H1 (cell line): ENCODE data around the gene ABCC11. TPM values are rescaled to one million over a fixed set of nuclear protein-coding genes. Genes with fewer than 3 reads are reported as not detected.

Experiments used
- CTCF ChIA-PET: fragments of 300-600 bp; sonication (Branson Sonifier 250); formaldehyde crosslinking; loops from one replicate; lab custom pipeline; 2021; ENCODE audit not compliant: partially characterized antibody; lab: Charles Lee
- POLR2A ChIA-PET: fragments of 300-600 bp; sonication (Branson Sonifier 250); formaldehyde crosslinking; loops from one replicate; lab custom pipeline; 2021; ENCODE audit warnings: inconsistent platforms; ENCODE audit not compliant: partially characterized antibody; lab: Charles Lee
- DNase-seq, 2 experiments: peaks; one replicate each; pipeline versions ENCODE4 v3.0.0 to v3.0.0-alpha.2; 2010 to 2022; ENCODE audit warnings: low spot score in 2 of 2, low read depth in 1 of 2, mixed read lengths in 1 of 2
- FAIRE-seq: peaks from 2 replicates; lab custom pipeline; 2011; peaks lifted over from hg19 to GRCh38; lab: Jason Lieb, UNC
- H2AFZ ChIP-seq: 2 replicates; pipeline ENCODE4 v1.8.1; 2012; ENCODE audit warnings: low read length, inconsistent platforms
- H2AK5ac ChIP-seq: 2 replicates; pipeline ENCODE4 v1.6.1; 2013; ENCODE audit warnings: low read depth, low read length
- H2BK120ac ChIP-seq: replicated peaks from 2 replicates; pipeline ENCODE3; 2013; ENCODE audit warnings: low read depth, low read length, inconsistent platforms
- H2BK12ac ChIP-seq: 2 replicates; pipeline ENCODE4 v1.6.1; 2013; ENCODE audit warnings: low read depth, low read length
- H2BK15ac ChIP-seq: 2 replicates; pipeline ENCODE4 v1.6.1; 2013; ENCODE audit warnings: low read length
- H2BK20ac ChIP-seq: 2 replicates; pipeline ENCODE4 v1.6.1; 2013; ENCODE audit warnings: low read length
- H2BK5ac ChIP-seq: 2 replicates; pipeline ENCODE4 v1.6.1; 2013; ENCODE audit warnings: low read depth, low read length
- H3K14ac ChIP-seq: 2 replicates; pipeline ENCODE4 v1.6.1; 2013; ENCODE audit warnings: inconsistent platforms; ENCODE audit not compliant: insufficient read length
- H3K18ac ChIP-seq: 2 replicates; pipeline ENCODE4 v1.6.1; 2013; ENCODE audit warnings: low read length; ENCODE audit errors: extremely low read depth
- H3K23ac ChIP-seq: 2 replicates; pipeline ENCODE4 v1.6.1; 2013; ENCODE audit warnings: inconsistent platforms; ENCODE audit not compliant: insufficient read length
- H3K23me2 ChIP-seq: 2 replicates; pipeline ENCODE4 v1.6.1; 2013; ENCODE audit warnings: low read depth, low read length
- H3K27ac ChIP-seq: 2 replicates; pipeline ENCODE4 v1.6.1; 2011; ENCODE audit warnings: low read depth, low read length, inconsistent platforms
- H3K27me3 ChIP-seq, 4 experiments: replicated peaks in 1 of 4; 1 replicate in 1 of 4; 2 replicates in 3 of 4; pipeline versions ENCODE4 v1.6.1 to v1.8.1; 2011 to 2013; ENCODE audit warnings: low read length in 3 of 4, mild to moderate bottlenecking in 3 of 4, inconsistent platforms in 2 of 4, mixed read lengths in 2 of 4, moderate library complexity in 1 of 4; ENCODE audit not compliant: control insufficient read depth in 3 of 4, insufficient read depth in 3 of 4; ENCODE audit errors: extremely low read depth in 1 of 4
- H3K36me3 ChIP-seq, 4 experiments: 2 replicates each; pipeline versions ENCODE4 v1.6.1 to v1.8.1; 2011 to 2013; ENCODE audit warnings: mild to moderate bottlenecking in 4 of 4, low read length in 3 of 4, moderate library complexity in 2 of 4, control low read depth in 1 of 4, inconsistent platforms in 1 of 4; ENCODE audit not compliant: insufficient read depth in 4 of 4, control insufficient read depth in 2 of 4
- H3K4ac ChIP-seq: replicated peaks from 2 replicates; pipeline ENCODE3; 2013; ENCODE audit warnings: low read length, low read depth, mixed read lengths, inconsistent platforms; ENCODE audit not compliant: insufficient read length
- H3K4me1 ChIP-seq, 4 experiments: replicated peaks in 1 of 4; 1 replicate in 1 of 4; 2 replicates in 3 of 4; pipeline versions ENCODE4 v1.6.1 to v1.8.1; 2011 to 2013; ENCODE audit warnings: low read length in 3 of 4, inconsistent platforms in 2 of 4, mixed read lengths in 1 of 4; ENCODE audit not compliant: insufficient read depth in 4 of 4, control insufficient read depth in 3 of 4
- H3K4me2 ChIP-seq, 2 experiments: 2 replicates each; pipeline versions ENCODE4 v1.6.1 to v1.8.1; 2011 to 2013; ENCODE audit warnings: low read depth in 2 of 2, low read length in 2 of 2, control low read depth in 1 of 2, inconsistent platforms in 1 of 2, mild to moderate bottlenecking in 1 of 2; ENCODE audit not compliant: insufficient read depth in 1 of 2
- H3K4me3 ChIP-seq, 4 experiments: fragments of 200-600, 300-600 bp in 1 of 4; sonication (generic), shearing (Covaris generic), sonication (Bioruptor Twin) in 1 of 4; 2 replicates each; pipeline versions ENCODE4 v1.5.1 to v1.8.1; 2011 to 2016; ENCODE audit warnings: low read length in 4 of 4, low read depth in 3 of 4, control low read depth in 2 of 4, inconsistent platforms in 2 of 4, mild to moderate bottlenecking in 2 of 4, mixed read lengths in 1 of 4, moderate library complexity in 1 of 4; ENCODE audit not compliant: insufficient read depth in 2 of 4; ENCODE audit errors: extremely low read depth in 1 of 4
- H3K56ac ChIP-seq: replicated peaks from 2 replicates; pipeline ENCODE3; 2013; ENCODE audit warnings: low read depth, mild to moderate bottlenecking, mixed read lengths, low read length, inconsistent platforms; ENCODE audit not compliant: insufficient read length
- H3K79me1 ChIP-seq: 2 replicates; pipeline ENCODE4 v1.6.1; 2013; ENCODE audit warnings: low read depth, low read length, control low read depth
- H3K79me2 ChIP-seq, 2 experiments: 2 replicates each; pipeline versions ENCODE4 v1.6.1 to v1.8.1; 2012 to 2013; ENCODE audit warnings: low read length in 2 of 2, mild to moderate bottlenecking in 2 of 2, inconsistent platforms in 1 of 2; ENCODE audit not compliant: insufficient read depth in 2 of 2, control insufficient read depth in 1 of 2
- H3K9ac ChIP-seq, 4 experiments: replicated peaks in 1 of 4; 1 replicate in 1 of 4; 2 replicates in 3 of 4; pipeline versions ENCODE4 v1.6.1 to v1.8.1; 2011 to 2013; ENCODE audit warnings: low read depth in 3 of 4, low read length in 3 of 4, control low read depth in 2 of 4, mild to moderate bottlenecking in 2 of 4, moderate library complexity in 2 of 4, inconsistent platforms in 1 of 4; ENCODE audit errors: extremely low read depth in 1 of 4
- H3K9me3 ChIP-seq, 2 experiments: 2 replicates each; pipeline versions ENCODE4 v1.6.1 to v1.8.1; 2012 to 2013; ENCODE audit warnings: mild to moderate bottlenecking in 2 of 2, moderate library complexity in 2 of 2, control low read depth in 1 of 2, inconsistent platforms in 1 of 2, low read depth in 1 of 2, low read length in 1 of 2, mixed read lengths in 1 of 2; ENCODE audit not compliant: insufficient read depth in 2 of 2
- H4K20me1 ChIP-seq, 2 experiments: replicated peaks in 1 of 2; 2 replicates each; pipeline versions ENCODE3 to v1.8.1; 2011 to 2013; ENCODE audit warnings: inconsistent platforms in 2 of 2, low read length in 2 of 2, mild to moderate bottlenecking in 1 of 2; ENCODE audit not compliant: insufficient read depth in 2 of 2, control insufficient read depth in 1 of 2
- H4K5ac ChIP-seq: 2 replicates; pipeline ENCODE4 v1.6.1; 2013; ENCODE audit warnings: low read length, low read depth, mixed read lengths, inconsistent platforms; ENCODE audit not compliant: insufficient read length
- H4K8ac ChIP-seq: 2 replicates; pipeline ENCODE4 v1.8.0; 2013; ENCODE audit warnings: mild to moderate bottlenecking, moderate library complexity, low read length, inconsistent platforms; ENCODE audit not compliant: insufficient read depth; ENCODE audit errors: extremely low read depth
- H4K91ac ChIP-seq: replicated peaks from 2 replicates; pipeline ENCODE3; 2013; ENCODE audit warnings: low read length, mixed read lengths, inconsistent platforms; ENCODE audit not compliant: insufficient read length
- BRCA1 ChIP-seq: IDR thresholded peaks from 2 replicates; pipeline ENCODE4 v1.6.1; 2012; ENCODE audit warnings: low read depth, low read length, improper control_type of control experiment
- CHD1 ChIP-seq: IDR thresholded peaks from 2 replicates; pipeline ENCODE4 v1.6.1; 2012; ENCODE audit warnings: low read depth, low read length, improper control_type of control experiment
- EGR1 ChIP-seq: IDR thresholded peaks from 2 replicates; pipeline ENCODE4 v1.6.1; 2011; ENCODE audit warnings: low read depth, low read length, borderline replicate concordance
- GABPA ChIP-seq: IDR thresholded peaks from 2 replicates; pipeline ENCODE4 v1.6.1; 2011; ENCODE audit warnings: mild to moderate bottlenecking, low read length, moderate library complexity, borderline replicate concordance; ENCODE audit not compliant: insufficient read depth
- GTF2F1 ChIP-seq: IDR thresholded peaks from 2 replicates; pipeline ENCODE4 v1.6.1; 2012; ENCODE audit warnings: low read depth, low read length, improper control_type of control experiment, borderline replicate concordance
- HDAC2 ChIP-seq, 2 experiments: fragments of 300-600 bp in 1 of 2; sonication (generic) in 1 of 2; IDR thresholded peaks; 2 replicates each; pipeline ENCODE4 v1.6.1; 2011 to 2012; ENCODE audit warnings: low read depth in 2 of 2, low read length in 2 of 2, mild to moderate bottlenecking in 2 of 2, moderate library complexity in 2 of 2, borderline replicate concordance in 1 of 2, inconsistent platforms in 1 of 2
- JUN ChIP-seq: IDR thresholded peaks from 2 replicates; pipeline ENCODE4 v1.6.1; 2011; ENCODE audit warnings: low read depth, mild to moderate bottlenecking, improper control_type of control experiment, low read length
- KDM1A ChIP-seq: fragments of 200-600, 300-600 bp; sonication (generic); IDR thresholded peaks from 2 replicates; pipeline ENCODE4 v1.7.1; 2016; ENCODE audit warnings: mild to moderate bottlenecking, low read length, borderline replicate concordance
- NANOG ChIP-seq: IDR thresholded peaks from 2 replicates; pipeline ENCODE4 v1.6.1; 2011; ENCODE audit warnings: low read length, low read depth, mild to moderate bottlenecking, inconsistent platforms; ENCODE audit not compliant: insufficient read depth, poor library complexity, severe bottlenecking
- SIN3A ChIP-seq, 2 experiments: IDR thresholded peaks in 1 of 2; conservative IDR thresholded peaks in 1 of 2; 2 replicates each; pipeline ENCODE4 v1.6.1; 2011 to 2012; ENCODE audit warnings: low read length in 2 of 2, improper control_type of control experiment in 1 of 2, low read depth in 1 of 2, mild to moderate bottlenecking in 1 of 2
- WGBS, 2 experiments: shearing (Covaris generic) in 1 of 2; methylation state at CpG; one replicate each; pipeline versions ENCODE4 v1.1.6 to v1.1.7; 2013 to 2015; ENCODE audit warnings: low lambda C conversion rate in 2 of 2, mixed read lengths in 2 of 2, inconsistent platforms in 1 of 2, low coverage in 1 of 2, missing lambda C conversion rate in 1 of 2; ENCODE audit not compliant: insufficient replicate concordance in 2 of 2, insufficient coverage in 1 of 2, insufficient read length in 1 of 2; ENCODE audit errors: extremely low coverage in 1 of 2, missing lambda C conversion rate in 1 of 2; 5-methylcytosine and 5-hydroxymethylcytosine counted together
- polyA plus RNA-seq, 7 experiments: library from polyadenylated mRNA; depleted of rRNA in 3 of 7; stranded (reverse) in 5 of 7; unstranded in 2 of 7; fragments of >200 nt in 5 of 7; fragments of 200-250 nt in 2 of 7; gene quantifications; 1 replicate in 5 of 7; 2 replicates in 1 of 7; 4 replicates in 1 of 7; pipeline versions ENCODE4 v1.2.1 to v1.2.3, GENCODE V29; 2011 to 2013; ENCODE audit warnings: missing spikeins in 2 of 7, mixed read lengths in 2 of 7
- total RNA-seq: library from RNA; stranded (reverse); fragmentation: NEBNext Ultra II Directional; extraction: Animal tissue kit (Norgen Biotek cat#: 25700); gene quantifications from 2 replicates; pipeline ENCODE4 v1.2.1, GENCODE V29; 2021

ABCC11 gene
- total and polyA plus RNA-seq, 2 of the 8 experiments (the other 6 are each of a cell fraction or from before 2014, with no cell fraction given): 0.06 TPM; not detected in 1

DNA sequence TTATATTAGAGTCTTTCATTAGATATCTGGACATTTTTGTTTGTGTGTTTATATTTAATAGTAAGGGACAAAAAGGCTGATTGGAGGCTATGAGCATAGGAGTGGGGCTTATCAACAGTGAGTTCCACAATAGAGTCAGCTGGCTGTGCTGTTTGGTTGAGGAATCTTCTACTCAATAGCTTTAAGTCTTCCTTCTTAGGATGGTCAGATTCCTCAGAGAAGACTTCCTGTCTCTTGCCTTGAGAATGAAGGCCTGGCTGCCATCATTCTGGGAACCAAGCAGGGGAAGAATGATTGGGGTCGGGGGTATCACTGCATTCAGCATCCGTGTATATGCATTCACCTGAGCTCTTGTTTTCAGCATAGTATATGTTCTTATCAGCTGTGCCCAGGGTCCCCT is 31.9 kb upstream of the ABCC11 start:
- H2AK5ac ChIP-seq: no peak overlapping the region
- no peak overlapping the region for H4K8ac ChIP-seq
- no peak overlapping the region for H3K27ac ChIP-seq
- H2BK15ac ChIP-seq: no peak overlapping the region
- H4K20me1 ChIP-seq: no peaks in the 10 kb centered on the region
- no peak overlapping the region for H3K23ac ChIP-seq
- no peak overlapping the region for H2BK120ac ChIP-seq
- H4K91ac ChIP-seq: no peak overlapping the region
- no peaks in the 10 kb centered on the region for H3K36me3 ChIP-seq
- H3K4me2 ChIP-seq: no peak overlapping the region
- H3K4me3 ChIP-seq: no peak overlapping the region
- H3K9me3 ChIP-seq: no peaks in the 10 kb centered on the region
- H3K14ac ChIP-seq: no peak overlapping the region
- H2AFZ ChIP-seq: no peak overlapping the region
- no peak overlapping the region for H3K4ac ChIP-seq
- no peaks in the 10 kb centered on the region for H3K79me2 ChIP-seq
- no peaks in the 10 kb centered on the region for H3K79me1 ChIP-seq
- TF ChIP-seq GTF2F1: no peak
- no peak for TF ChIP-seq JUN
- no peak for TF ChIP-seq HDAC2 (IDR thresholded peaks at IDR 0.05; ENCODE audit: borderline replicate concordance in 1 of 2, low read depth in 2 of 2, low read length in 2 of 2)
- TF ChIP-seq KDM1A: no peak
- no peak for TF ChIP-seq SIN3A (conservative IDR thresholded peaks at IDR 0.05 in 1 of 2, IDR thresholded peaks at IDR 0.05 in 1 of 2; ENCODE audit: low read depth in 1 of 2, low read length in 2 of 2)
- TF ChIP-seq CHD1: no peak
- no peak for TF ChIP-seq GABPA
- TF ChIP-seq NANOG: no peak
- no peak for TF ChIP-seq BRCA1
- no peak for TF ChIP-seq EGR1
- peaks cover 0 to 3% (median under 1%) of the 10 kb centered on the region in 4 experiments; a peak in 1 of 7 replicates for H3K4me1 ChIP-seq
- FAIRE-seq (peak; percentile 7), DNase-seq (no peak)
- H2BK5ac ChIP-seq: no peak overlapping the region
- no peak overlapping the region for H2BK20ac ChIP-seq
- H3K18ac ChIP-seq: no peak overlapping the region
- H2BK12ac ChIP-seq: no peak overlapping the region
- no peak overlapping the region for H4K5ac ChIP-seq
- WGBS, 2 experiments: 89% methylated on average over 2 of the region's 2 CpGs; no CpG with 5 or more reads in 1 of the 2 experiments
- CTCF ChIA-PET: no interaction called here
- no peak overlapping the region for H3K56ac ChIP-seq
- H3K27me3 ChIP-seq: no peaks in the 10 kb centered on the region
- H3K9ac ChIP-seq: no peak overlapping the region
- no peaks in the 10 kb centered on the region for H3K23me2 ChIP-seq
- POLR2A ChIA-PET: interaction anchor here (0.7 kb wide), 1 partner anchor 8 kb away, joined by 3 read pairs; no protein-coding TSS in a partner anchor
